PC-9 (cell line): ENCODE measurements around the gene IARS2. TPM values are rescaled to one million over a fixed set of nuclear protein-coding genes. Genes with fewer than 3 reads are reported as not detected.

Source experiments
- BruUV-seq: library from RNA; stranded (reverse); fragments of 400-500 nt; replicated peaks from 2 replicates; lab custom pipeline; 2021; lab: Mats Ljungman, UMichigan
- CTCF ChIA-PET: fragments of 300-600 bp; sonication (Branson Sonifier 250); formaldehyde crosslinking; loops from one replicate; lab custom pipeline; 2022; ENCODE audit warnings: antibody characterized with exemption; lab: Charles Lee
- POLR2A ChIA-PET: fragments of 300-600 bp; sonication (Branson Sonifier 250); formaldehyde crosslinking; loops from one replicate; lab custom pipeline; 2022; ENCODE audit warnings: antibody characterized with exemption; ENCODE audit not compliant: unreplicated experiment; lab: Charles Lee
- DNase-seq, 2 experiments: peaks; one replicate each; pipeline versions ENCODE4 v3.0.0 to v3.0.0-alpha.2; 2015 to 2022; ENCODE audit warnings: mixed read lengths in 1 of 2
- H2AFZ ChIP-seq: fragments of 200-600 bp; sonication (generic); 2 replicates; pipeline ENCODE4 v1.8.1; 2017; ENCODE audit warnings: antibody characterized with exemption
- H3F3A ChIP-seq: fragments of 200-600 bp; sonication (generic); 2 replicates; pipeline ENCODE4 v1.8.1; 2017; ENCODE audit warnings: antibody characterized with exemption, mild to moderate bottlenecking, low read depth; ENCODE audit not compliant: insufficient read depth
- H3K27ac ChIP-seq: fragments of 200-600 bp; sonication (generic); 2 replicates; pipeline ENCODE4 v1.6.1; 2016; ENCODE audit warnings: mixed run types
- H3K27me3 ChIP-seq: fragments of 200-600 bp; sonication (generic); 2 replicates; pipeline ENCODE4 v1.6.1; 2016; ENCODE audit warnings: low read depth, mixed run types; ENCODE audit not compliant: insufficient read depth
- H3K36me3 ChIP-seq: fragments of 200-600 bp; sonication (generic); 2 replicates; pipeline ENCODE4 v1.6.1; 2016; ENCODE audit warnings: low read depth, mixed run types
- H3K4me1 ChIP-seq: fragments of 200-600 bp; sonication (generic); replicated peaks from 2 replicates; pipeline ENCODE4 v1.6.1; 2016; ENCODE audit warnings: mixed run types; ENCODE audit not compliant: insufficient read depth
- H3K4me2 ChIP-seq: fragments of 200-600 bp; sonication (generic); 2 replicates; pipeline ENCODE4 v1.6.1; 2017; ENCODE audit warnings: mixed run types
- H3K4me3 ChIP-seq: fragments of 200-600 bp; sonication (generic); 2 replicates; pipeline ENCODE4 v1.6.1; 2016; ENCODE audit warnings: mixed run types
- H3K79me2 ChIP-seq: fragments of 200-600 bp; sonication (generic); 2 replicates; pipeline ENCODE4 v1.6.1; 2017; ENCODE audit warnings: low read depth, mixed run types
- H3K9me2 ChIP-seq: fragments of 200-600 bp; sonication (generic); 2 replicates; pipeline ENCODE4 v1.8.1; 2017; ENCODE audit warnings: mild to moderate bottlenecking; ENCODE audit not compliant: insufficient read depth
- H3K9me3 ChIP-seq: fragments of 200-600 bp; sonication (generic); 2 replicates; pipeline ENCODE4 v1.8.1; 2016; ENCODE audit warnings: low read depth; ENCODE audit not compliant: insufficient read depth
- H4K20me1 ChIP-seq: fragments of 200-600 bp; sonication (generic); 2 replicates; pipeline ENCODE4 v1.8.1; 2017; ENCODE audit not compliant: insufficient read depth
- EZH2 ChIP-seq: fragments of 200-600 bp; sonication (generic); IDR thresholded peaks from 2 replicates; pipeline ENCODE4 v1.8.0; 2017; ENCODE audit warnings: antibody characterized with exemption, low read depth
- intact Hi-C: fragments of 100-400 bp; cut with micrococcal nuclease; formaldehyde crosslinking; loops from one replicate; pipeline ENCODE4 v1.10.0; 2022; ENCODE audit not compliant: unreplicated experiment
- total RNA-seq: library from RNA; stranded (reverse); gene quantifications from 2 replicates; pipeline ENCODE4 v1.2.3, GENCODE V29; 2021
- TF ChIP-seq, protein P1 (sequence below): fragments of 200-600 bp; sonication (generic); conservative IDR thresholded peaks from 2 replicates; pipeline ENCODE4 v1.6.1; 2017; ENCODE audit warnings: mixed run types, antibody characterized with exemption, mild to moderate bottlenecking, moderate library complexity

Gene IARS2
- total RNA-seq, 1 experiment from 2014 or later = 155 TPM

- CTCF ChIA-PET = no interaction called here
- Histone ChIP-seq H3K4me2 (no peak overlapping the region), H3K9me3 (no peaks in the 10 kb centered on the region), H3K79me2 (no peaks in the 10 kb centered on the region), H3K9me2 (no peaks in the 10 kb centered on the region), H2AFZ (no peak overlapping the region), H3K4me3 (no peak overlapping the region), H3K27ac (no peak overlapping the region), H3K36me3 (peaks cover 17% of the 10 kb centered on the region), H3K4me1 (no peaks in the 10 kb centered on the region), H3K27me3 (no peaks in the 10 kb centered on the region), H4K20me1 (peaks cover 4% of the 10 kb centered on the region), H3F3A (peaks cover 5% of the 10 kb centered on the region; the same call in 1 of the 2 replicates)
- POLR2A ChIA-PET = no interaction called here
- no peak for DNase-seq
- no TSS peak for BruUV-seq
- intact Hi-C loops = no loop called here
- TF ChIP-seq, protein P1, sequence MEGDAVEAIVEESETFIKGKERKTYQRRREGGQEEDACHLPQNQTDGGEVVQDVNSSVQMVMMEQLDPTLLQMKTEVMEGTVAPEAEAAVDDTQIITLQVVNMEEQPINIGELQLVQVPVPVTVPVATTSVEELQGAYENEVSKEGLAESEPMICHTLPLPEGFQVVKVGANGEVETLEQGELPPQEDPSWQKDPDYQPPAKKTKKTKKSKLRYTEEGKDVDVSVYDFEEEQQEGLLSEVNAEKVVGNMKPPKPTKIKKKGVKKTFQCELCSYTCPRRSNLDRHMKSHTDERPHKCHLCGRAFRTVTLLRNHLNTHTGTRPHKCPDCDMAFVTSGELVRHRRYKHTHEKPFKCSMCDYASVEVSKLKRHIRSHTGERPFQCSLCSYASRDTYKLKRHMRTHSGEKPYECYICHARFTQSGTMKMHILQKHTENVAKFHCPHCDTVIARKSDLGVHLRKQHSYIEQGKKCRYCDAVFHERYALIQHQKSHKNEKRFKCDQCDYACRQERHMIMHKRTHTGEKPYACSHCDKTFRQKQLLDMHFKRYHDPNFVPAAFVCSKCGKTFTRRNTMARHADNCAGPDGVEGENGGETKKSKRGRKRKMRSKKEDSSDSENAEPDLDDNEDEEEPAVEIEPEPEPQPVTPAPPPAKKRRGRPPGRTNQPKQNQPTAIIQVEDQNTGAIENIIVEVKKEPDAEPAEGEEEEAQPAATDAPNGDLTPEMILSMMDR = no peak
- no peak for TF ChIP-seq EZH2
Measured at GRCh38 chr1:220119043-220119512, 25.1 kb downstream of the IARS2 start.

DNA sequence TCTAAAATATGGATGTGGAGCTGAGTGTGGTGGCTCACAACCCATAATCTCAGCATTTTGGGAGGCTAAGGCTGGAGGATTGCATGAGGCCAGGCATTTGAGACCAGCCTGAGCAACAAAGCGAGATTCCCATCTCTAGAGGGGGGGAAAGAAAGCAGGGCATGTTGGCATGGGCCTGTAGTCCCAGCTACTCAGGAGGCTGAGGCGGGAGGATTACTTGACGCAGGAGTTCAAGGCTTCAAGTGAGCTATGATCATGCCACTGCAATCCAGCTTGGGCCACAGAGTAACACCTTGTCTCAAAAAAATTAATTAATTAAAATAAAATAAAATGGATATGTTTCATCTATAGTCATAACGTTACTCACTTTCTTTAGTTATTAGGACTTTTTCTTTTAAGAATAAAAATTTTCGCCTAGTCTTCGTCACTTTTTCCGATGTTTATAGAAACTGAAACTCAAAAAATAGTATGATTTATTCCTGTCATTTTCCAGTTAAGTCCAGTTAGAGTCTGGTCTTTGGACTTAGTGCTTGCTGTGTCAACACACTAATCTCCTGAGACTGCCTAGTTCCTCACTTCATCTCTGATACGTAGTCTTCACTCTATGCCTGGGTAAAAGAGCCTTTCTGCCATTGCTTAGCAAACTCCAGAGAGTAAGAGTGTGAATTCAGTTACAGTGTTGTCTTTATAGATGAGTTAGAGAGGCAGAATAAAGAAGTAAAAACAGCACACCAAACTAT lies 28.0 kb downstream of the IARS2 start:
- BruUV-seq = no TSS peak
- no peaks in the 10 kb centered on the region for H3K4me1 ChIP-seq
- intact Hi-C loops = no loop called here
- no peak overlapping the region for H3K4me2 ChIP-seq
- peaks cover 5% of the 10 kb centered on the region; the same call in 1 of the 2 replicates for H3F3A ChIP-seq
- no peaks in the 10 kb centered on the region for H3K9me3 ChIP-seq
- no peak overlapping the region for H3K4me3 ChIP-seq
- no peak for DNase-seq
- H3K27me3 ChIP-seq = no peaks in the 10 kb centered on the region
- H3K79me2 ChIP-seq = no peaks in the 10 kb centered on the region
- no peak overlapping the region for H2AFZ ChIP-seq
- 0 out of 2 replicates have a peak overlapping the region, but pooled peaks have one; percentile 32 for H3K27ac ChIP-seq
- TF ChIP-seq, protein P1 = no peak
- no peak for TF ChIP-seq EZH2
- no peaks in the 10 kb centered on the region for H3K9me2 ChIP-seq
- H3K36me3 ChIP-seq = 0 out of 2 replicates have a peak, but pooled peaks cover 10% of the 10 kb centered on the region
- peaks cover 10% of the 10 kb centered on the region; the same call in 1 of the 2 replicates for H4K20me1 ChIP-seq
- CTCF ChIA-PET = interaction anchor here (0.5 kb wide), 1 partner anchor 9 kb away, joined by 3 read pairs; no protein-coding TSS in a partner anchor
- POLR2A ChIA-PET = interaction anchor here (0.7 kb wide), 1 partner anchor 130 kb away, joined by 5 read pairs; no protein-coding TSS in a partner anchor

DNA sequence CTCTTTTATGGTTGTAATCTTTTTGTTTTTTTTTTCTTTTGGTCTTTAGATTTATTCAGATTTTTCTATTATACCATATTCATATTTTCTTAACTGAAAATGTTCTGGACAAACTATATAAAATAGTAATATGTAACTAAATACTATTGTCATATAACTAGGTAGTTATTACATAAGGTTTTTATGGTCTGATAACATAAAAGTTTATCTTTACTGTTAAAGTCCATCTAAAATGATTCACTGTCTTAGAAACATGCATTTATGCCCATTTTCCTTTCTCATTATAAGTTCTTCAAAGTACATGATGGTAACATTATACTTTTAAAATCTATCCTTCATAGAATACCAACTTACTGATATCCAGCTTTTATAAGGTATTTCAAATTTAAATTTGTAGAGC lies 29.1 kb downstream of the IARS2 start:
- Histone ChIP-seq H3K36me3 (0 out of 2 replicates have a peak, but pooled peaks cover 14% of the 10 kb centered on the region), H3K9me2 (no peaks in the 10 kb centered on the region), H4K20me1 (peaks cover 10% of the 10 kb centered on the region; the same call in 1 of the 2 replicates), H2AFZ (no peak overlapping the region), H3K9me3 (no peaks in the 10 kb centered on the region), H3K4me1 (no peaks in the 10 kb centered on the region), H3K4me2 (no peak overlapping the region), H3F3A (peaks cover 5% of the 10 kb centered on the region; the same call in 1 of the 2 replicates), H3K27me3 (no peaks in the 10 kb centered on the region), H3K79me2 (no peaks in the 10 kb centered on the region), H3K4me3 (no peak overlapping the region), H3K27ac (no peak overlapping the region)
- ChIA-PET CTCF (no interaction called here), POLR2A (interaction anchor here (0.7 kb wide), 1 partner anchor 131 kb away, joined by 5 read pairs; no protein-coding TSS in a partner anchor)
- intact Hi-C loops = no loop called here
- no TSS peak for BruUV-seq
- TF ChIP-seq, protein P1 = no peak
- no peak for TF ChIP-seq EZH2
- no peak for DNase-seq
